Esophagus muscularis mucosa (tissue), 4 donors: Measurements from ENCODE around the gene SAMD4A.

Experiments
- EP300 ChIP-seq: sonication (generic); formaldehyde crosslinking; IDR thresholded peaks from one replicate; pipeline ENCODE4 v1.6.1; 2017; ENCODE audit warnings: antibody characterized with exemption
- POLR2A ChIP-seq: fragments of 450-650 bp; IDR thresholded peaks from one replicate; pipeline ENCODE4 v1.6.1; 2017; ENCODE audit warnings: antibody characterized with exemption, moderate library complexity, mild to moderate bottlenecking, low read depth
- POLR2AphosphoS5 ChIP-seq, 2 donors: sonication (generic); formaldehyde crosslinking; IDR thresholded peaks; one replicate each; pipeline ENCODE4 v1.6.1; 2017; ENCODE audit warnings: antibody characterized with exemption in 2 of 2
- TF ChIP-seq, protein P1 (sequence below), 3 experiments: fragments of 200-600 bp in 2 of 3; fragments of 450-650 bp in 1 of 3; sonication (generic) in 2 of 3; IDR thresholded peaks; one replicate each; pipeline ENCODE4 v1.5.1; 2017 to 2019; ENCODE audit warnings: antibody characterized with exemption in 3 of 3, mild to moderate bottlenecking in 2 of 3, moderate library complexity in 1 of 3

DNA sequence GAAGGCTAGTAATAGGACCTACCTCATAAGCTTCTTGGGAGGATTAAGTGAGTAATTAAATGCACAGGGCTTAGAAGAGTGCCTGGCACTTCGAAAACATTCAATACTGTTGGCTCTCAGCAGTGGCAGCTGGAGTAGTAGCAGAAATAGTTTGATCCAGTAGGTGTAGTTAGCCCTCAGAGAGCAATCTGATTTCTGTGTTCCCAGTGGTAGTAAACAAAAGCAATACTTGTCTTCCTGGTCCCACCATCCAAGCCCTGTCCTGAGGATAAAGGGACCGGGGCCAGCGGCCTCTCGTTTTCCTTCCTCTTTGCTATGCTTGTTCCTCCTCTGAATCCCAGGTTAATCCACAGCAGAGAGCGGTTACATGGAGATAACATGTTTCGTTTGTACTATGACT, 131.6 kb downstream of the SAMD4A start:
- TF ChIP-seq POLR2A: no peak
- no peak for TF ChIP-seq EP300
- TF ChIP-seq, protein P1, sequence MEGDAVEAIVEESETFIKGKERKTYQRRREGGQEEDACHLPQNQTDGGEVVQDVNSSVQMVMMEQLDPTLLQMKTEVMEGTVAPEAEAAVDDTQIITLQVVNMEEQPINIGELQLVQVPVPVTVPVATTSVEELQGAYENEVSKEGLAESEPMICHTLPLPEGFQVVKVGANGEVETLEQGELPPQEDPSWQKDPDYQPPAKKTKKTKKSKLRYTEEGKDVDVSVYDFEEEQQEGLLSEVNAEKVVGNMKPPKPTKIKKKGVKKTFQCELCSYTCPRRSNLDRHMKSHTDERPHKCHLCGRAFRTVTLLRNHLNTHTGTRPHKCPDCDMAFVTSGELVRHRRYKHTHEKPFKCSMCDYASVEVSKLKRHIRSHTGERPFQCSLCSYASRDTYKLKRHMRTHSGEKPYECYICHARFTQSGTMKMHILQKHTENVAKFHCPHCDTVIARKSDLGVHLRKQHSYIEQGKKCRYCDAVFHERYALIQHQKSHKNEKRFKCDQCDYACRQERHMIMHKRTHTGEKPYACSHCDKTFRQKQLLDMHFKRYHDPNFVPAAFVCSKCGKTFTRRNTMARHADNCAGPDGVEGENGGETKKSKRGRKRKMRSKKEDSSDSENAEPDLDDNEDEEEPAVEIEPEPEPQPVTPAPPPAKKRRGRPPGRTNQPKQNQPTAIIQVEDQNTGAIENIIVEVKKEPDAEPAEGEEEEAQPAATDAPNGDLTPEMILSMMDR (IDR thresholded peaks at IDR 0.05): no peak
- TF ChIP-seq POLR2AphosphoS5 (IDR thresholded peaks at IDR 0.05): no peak
